GM18508 (cell line): Measurements from ENCODE around the gene GPR132.

Source experiments
- ATAC-seq: cut with Tn5 transposase; IDR thresholded peaks from one replicate; pipeline ENCODE4 v1.9.1; 2021; ENCODE audit warnings: moderate number of reproducible peaks; ENCODE audit not compliant: insufficient read depth, unreplicated experiment

The GPR132 gene

GRCh38 chr14:105076296-105076804 lies 11.1 kb upstream of the GPR132 start:
- ATAC-seq = no peak

GRCh38 chr14:105075379-105076295 lies 10.4 kb upstream of the GPR132 start:
- ATAC-seq = no peak

GRCh38 chr14:105074601-105075053 lies 9.4 kb upstream of the GPR132 start:
- ATAC-seq = no peak

GRCh38 chr14:105073720-105074600 lies 8.7 kb upstream of the GPR132 start:
- ATAC-seq = no peak

GRCh38 chr14:105072892-105073719 lies 7.9 kb upstream of the GPR132 start:
- no peak for ATAC-seq

GRCh38 chr14:105072381-105072861 lies 7.2 kb upstream of the GPR132 start:
- ATAC-seq = no peak

- ATAC-seq = no peak
Measured at GRCh38 chr14:105071942-105072341, 6.7 kb upstream of the GPR132 start.

GRCh38 chr14:105071326-105071725 lies 6.1 kb upstream of the GPR132 start:
- no peak for ATAC-seq

GRCh38 chr14:105070760-105071137 lies 5.5 kb upstream of the GPR132 start:
- no peak for ATAC-seq

- ATAC-seq = peak; percentile 37
Measured at GRCh38 chr14:105069871-105070759, 4.9 kb upstream of the GPR132 start.

- no peak for ATAC-seq
Measured at GRCh38 chr14:105069522-105069870, 4.3 kb upstream of the GPR132 start.

GRCh38 chr14:105068818-105069217 lies 3.6 kb upstream of the GPR132 start:
- ATAC-seq = no peak

GRCh38 chr14:105067969-105068301 lies 2.7 kb upstream of the GPR132 start:
- no peak for ATAC-seq

GRCh38 chr14:105067140-105067968 lies 2.1 kb upstream of the GPR132 start:
- ATAC-seq = no peak

- no peak for ATAC-seq
Measured at GRCh38 chr14:105066240-105067071, 1.2 kb upstream of the GPR132 start.

- ATAC-seq = no peak
Measured at GRCh38 chr14:105064721-105065143, 498 bp downstream of the GPR132 start.

- ATAC-seq = no peak
Measured at GRCh38 chr14:105064001-105064400, 1.2 kb downstream of the GPR132 start.
